HG02981 (cell line): ENCODE results near the gene CYP26B1.

Source experiments
- ATAC-seq: cut with Tn5 transposase; IDR thresholded peaks from one replicate; pipeline ENCODE4 v1.9.1; 2021; ENCODE audit warnings: mild to moderate bottlenecking, moderate library complexity; ENCODE audit not compliant: unreplicated experiment

Gene CYP26B1

GRCh38 chr2:72141881-72142451, 5.7 kb downstream of the CYP26B1 start:
- ATAC-seq = no peak

DNA sequence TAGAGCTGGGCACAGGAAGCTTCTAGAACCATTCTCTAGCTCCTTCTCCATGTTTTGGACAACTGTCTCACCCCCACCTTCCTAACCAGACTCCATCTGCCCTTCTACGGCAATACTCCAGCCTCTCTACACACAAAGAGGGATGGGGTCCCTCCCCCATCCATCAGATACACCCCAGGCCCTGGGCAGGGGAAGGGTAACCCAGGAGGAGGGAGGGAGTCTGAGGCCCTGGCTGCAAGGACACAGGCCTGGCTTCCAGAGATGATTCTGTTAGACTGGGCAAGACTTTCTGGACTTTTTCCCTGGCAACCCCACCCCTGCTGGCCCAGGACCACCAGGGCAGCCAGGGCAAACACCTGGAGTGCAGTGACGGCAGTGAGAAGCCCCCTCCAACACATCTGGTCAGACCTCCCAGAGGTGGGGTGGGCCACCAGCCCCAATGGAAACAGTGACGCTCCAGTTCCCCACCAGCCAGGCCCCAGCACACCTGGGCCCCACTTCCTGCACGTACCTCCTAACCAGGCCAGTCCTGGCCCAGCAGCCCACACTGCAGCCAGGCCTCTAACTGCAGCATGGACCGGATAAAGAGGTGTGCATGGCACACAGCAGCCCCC, 6.5 kb downstream of the CYP26B1 start:
- ATAC-seq = no peak

GRCh38 chr2:72140621-72140960, 7.1 kb downstream of the CYP26B1 start:
- no peak for ATAC-seq

- ATAC-seq = no peak
These were observed 7.6 kb downstream of the CYP26B1 start for GRCh38 chr2:72139874-72140620.

DNA sequence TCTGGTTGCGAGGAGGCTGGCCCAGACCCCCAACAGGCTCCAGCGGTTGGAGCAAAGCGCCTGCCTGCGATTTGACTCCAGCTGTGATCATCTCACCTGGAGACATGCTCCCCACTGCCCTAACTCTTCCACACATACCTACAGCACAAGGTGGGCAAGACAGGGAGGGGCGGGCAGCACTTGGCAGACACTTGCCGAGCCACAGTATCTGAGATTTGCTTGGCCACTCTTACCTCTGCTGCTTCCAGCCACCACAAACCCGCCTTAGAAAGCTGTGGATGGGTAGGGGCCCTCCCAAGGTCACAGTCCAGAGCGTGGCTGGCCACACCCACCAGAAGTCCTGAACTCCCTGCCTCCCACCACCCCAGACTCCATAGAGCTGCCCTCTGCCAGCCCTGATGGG, 8.2 kb downstream of the CYP26B1 start:
- ATAC-seq = no peak

- ATAC-seq = no peak
These were observed 8.7 kb downstream of the CYP26B1 start for GRCh38 chr2:72138921-72139381.

GRCh38 chr2:72138011-72138881, 9.4 kb downstream of the CYP26B1 start:
- no peak for ATAC-seq

GRCh38 chr2:72137498-72138010, 10.1 kb downstream of the CYP26B1 start:
- ATAC-seq = peak; percentile 90

DNA sequence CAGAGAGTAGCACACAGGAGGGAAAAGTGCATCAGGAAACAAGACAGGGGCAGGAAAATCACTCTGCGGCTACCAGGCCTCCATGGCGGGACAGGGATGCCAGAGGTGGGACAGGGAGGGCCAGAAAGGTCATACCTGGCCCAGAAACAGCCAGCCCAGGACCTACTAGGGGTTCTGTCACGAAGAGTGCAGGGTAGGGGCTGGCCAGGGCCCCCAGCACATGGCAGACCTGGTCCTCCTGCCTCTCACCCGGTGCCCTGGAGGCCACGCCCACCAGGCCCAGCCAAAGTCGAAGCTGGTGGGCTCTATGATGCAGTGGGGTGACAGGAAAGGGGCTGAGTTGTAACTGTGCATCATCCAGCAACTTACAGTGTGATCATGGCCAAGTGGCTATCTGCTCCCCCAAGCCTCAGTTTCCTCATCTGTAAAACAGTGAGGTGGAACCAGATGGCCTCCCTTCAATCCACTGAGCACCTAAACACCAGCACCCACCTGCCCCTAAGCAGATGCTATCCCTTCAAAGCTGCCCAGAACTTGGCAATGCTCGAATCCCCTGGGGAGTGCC, 10.6 kb downstream of the CYP26B1 start:
- ATAC-seq = peak; percentile 7

DNA sequence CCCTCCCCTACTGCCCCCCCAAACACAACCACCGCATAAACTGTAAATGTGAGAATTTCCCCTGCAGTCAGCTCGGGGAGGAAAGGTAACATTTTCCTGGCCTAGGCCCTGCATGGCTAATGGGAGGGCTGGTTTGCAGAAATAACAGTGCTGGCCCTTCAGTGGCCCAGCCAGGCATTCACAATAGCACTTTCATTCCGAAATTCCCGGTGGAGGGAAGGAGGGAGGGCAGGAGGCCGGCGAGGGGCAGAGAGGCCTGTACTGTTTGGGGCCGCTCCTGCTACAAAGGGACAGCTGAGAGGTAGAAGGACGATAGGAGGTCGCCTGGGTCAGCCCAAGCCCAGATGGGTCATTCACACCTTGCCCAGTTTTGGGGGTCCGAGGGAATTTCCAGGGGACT, 11.3 kb downstream of the CYP26B1 start:
- ATAC-seq = no peak

DNA sequence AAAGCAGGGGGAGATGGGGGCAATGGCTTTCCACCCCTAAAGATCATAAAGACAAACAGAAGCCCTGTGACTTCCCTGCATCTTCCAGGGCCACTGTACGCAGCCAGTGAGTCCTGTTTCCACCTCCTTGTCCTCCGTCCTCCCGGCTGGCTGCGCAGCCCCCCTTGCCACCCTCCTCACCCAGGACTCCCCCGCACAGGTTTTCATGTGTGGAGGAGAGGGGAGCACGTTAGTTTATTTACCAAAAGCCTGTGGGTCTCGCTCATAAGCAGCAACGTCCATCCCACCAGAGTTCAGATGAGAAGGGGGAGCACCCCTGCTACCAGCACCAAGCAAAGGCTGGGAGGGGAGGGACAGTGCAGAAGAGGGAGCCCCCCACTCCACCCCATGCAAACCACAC, 11.7 kb downstream of the CYP26B1 start:
- ATAC-seq = no peak

DNA sequence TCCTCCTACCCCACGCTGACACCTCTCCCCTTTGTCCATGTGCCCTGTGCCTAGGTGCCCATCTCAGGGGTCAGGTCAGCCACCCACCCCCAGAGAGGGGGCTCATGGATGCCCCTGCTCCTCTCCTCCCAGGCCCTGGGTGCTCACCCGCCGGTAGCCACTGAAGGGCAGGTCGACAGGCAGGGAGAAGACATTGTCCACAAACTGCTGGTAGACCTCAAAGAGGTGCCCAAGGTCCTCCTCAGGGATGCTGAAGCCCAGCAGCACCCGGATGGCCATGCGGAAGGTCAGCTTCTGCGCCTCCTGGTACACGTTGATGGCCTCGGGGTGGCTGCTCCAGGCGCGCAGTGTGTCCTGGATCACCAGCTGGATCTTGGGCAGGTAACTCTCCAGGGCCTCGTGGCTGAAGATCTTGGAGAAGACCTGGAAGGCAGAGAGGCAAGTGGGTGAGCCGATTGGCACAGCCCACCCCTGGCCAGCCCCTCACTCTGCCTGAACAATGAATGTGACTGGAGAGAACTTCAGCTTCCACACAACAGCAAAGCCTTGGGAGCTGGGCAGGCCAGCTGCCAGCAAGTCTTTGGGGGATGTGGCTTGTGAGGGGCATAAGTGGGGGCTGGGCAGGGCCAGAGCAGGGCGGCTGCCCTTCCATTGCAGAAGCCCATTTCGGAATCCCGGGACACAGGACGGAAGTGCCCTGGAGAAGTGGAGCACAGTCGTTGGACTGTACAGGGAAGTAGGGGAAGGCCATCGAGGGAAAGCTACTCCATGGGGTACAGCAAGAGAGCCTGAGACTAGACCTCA, 12.5 kb downstream of the CYP26B1 start:
- no peak for ATAC-seq

GRCh38 chr2:72134408-72134996, 13.2 kb downstream of the CYP26B1 start:
- no peak for ATAC-seq

GRCh38 chr2:72133721-72134407, 13.8 kb downstream of the CYP26B1 start:
- no peak for ATAC-seq

DNA sequence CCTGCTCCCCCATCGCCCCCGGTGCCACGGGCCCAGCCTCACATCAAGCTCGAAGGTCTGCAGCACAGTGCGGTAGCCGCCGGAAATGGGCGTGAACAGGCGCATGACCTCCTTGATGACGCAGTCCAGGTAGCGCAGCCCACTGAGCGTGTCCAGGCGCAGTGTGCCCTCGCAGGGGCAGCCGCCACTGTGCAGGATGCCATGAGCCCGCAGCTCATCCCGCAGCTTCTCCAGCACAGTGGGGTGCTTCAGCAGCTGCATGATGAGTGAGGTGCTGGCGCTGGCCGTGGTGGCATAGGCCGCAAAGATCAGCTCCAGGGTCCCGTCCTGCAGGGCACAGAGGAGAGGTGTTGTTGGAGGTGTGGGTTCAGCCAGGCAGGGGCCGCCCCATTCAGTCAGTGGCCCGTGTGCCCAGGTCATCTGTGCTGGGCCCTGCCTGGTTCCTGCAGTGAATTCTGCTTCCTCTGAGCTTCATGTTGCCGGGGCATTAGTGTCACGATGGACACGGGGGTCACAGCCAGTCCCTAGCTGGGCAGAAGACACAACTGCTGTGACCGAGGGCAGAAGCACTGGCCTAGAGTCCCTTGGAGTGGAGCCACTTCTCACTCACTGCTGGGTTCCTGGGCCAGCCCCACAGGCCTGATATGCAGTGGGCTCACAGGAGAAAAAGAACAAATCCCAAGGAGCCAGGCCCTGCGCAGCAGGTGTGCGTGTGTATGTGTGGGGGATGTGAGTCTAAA, 14.5 kb downstream of the CYP26B1 start:
- ATAC-seq = no peak

GRCh38 chr2:72131916-72132841, 15.5 kb downstream of the CYP26B1 start:
- no peak for ATAC-seq

- ATAC-seq = no peak
These were observed 16.2 kb downstream of the CYP26B1 start for GRCh38 chr2:72131371-72131891.
